OCI-LY3 (cell line): ENCODE data around the gene SLC25A26.

Experiments used
- EZH2phosphoT487 ChIP-seq: fragments of 200-600 bp; shearing (Covaris generic); IDR thresholded peaks from 2 replicates; pipeline ENCODE4 v1.6.1; 2018; ENCODE audit warnings: antibody characterized with exemption, mixed run types, low read depth
- TF ChIP-seq, protein P1 (sequence below): fragments of 200-600, 300-600 bp; sonication (generic); IDR thresholded peaks from 2 replicates; pipeline ENCODE4 v1.5.1; 2014; ENCODE audit warnings: antibody characterized with exemption, low read length, low read depth

DNA sequence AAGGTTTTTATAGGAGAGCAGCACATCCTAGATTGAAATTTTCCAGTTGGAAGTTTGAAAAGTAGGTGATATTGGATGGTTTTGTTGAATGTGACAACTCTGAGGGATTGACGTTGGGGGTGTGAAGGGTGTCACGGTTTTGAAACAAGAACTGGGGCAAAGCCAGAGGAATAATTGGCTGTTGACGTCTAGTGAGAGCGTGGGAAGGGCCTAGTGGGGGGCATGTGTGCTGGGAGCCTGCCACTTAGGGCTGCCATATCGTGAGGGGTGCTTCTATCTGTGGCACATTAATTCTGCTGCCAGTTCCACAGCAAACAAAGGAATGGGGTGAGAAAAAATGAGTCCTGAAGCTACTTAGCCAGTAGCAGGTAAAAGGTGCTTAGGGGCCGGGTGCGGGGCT lies 150.6 kb downstream of the SLC25A26 start:
- TF ChIP-seq, protein P1, sequence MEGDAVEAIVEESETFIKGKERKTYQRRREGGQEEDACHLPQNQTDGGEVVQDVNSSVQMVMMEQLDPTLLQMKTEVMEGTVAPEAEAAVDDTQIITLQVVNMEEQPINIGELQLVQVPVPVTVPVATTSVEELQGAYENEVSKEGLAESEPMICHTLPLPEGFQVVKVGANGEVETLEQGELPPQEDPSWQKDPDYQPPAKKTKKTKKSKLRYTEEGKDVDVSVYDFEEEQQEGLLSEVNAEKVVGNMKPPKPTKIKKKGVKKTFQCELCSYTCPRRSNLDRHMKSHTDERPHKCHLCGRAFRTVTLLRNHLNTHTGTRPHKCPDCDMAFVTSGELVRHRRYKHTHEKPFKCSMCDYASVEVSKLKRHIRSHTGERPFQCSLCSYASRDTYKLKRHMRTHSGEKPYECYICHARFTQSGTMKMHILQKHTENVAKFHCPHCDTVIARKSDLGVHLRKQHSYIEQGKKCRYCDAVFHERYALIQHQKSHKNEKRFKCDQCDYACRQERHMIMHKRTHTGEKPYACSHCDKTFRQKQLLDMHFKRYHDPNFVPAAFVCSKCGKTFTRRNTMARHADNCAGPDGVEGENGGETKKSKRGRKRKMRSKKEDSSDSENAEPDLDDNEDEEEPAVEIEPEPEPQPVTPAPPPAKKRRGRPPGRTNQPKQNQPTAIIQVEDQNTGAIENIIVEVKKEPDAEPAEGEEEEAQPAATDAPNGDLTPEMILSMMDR = no peak
- no peak for TF ChIP-seq EZH2phosphoT487
